Stomach (tissue), 4 donors: ENCODE measurements around the gene PKD1L1.

Experiments used
- EP300 ChIP-seq: sonication (generic); formaldehyde crosslinking; IDR thresholded peaks from one replicate; pipeline ENCODE4 v1.6.1; 2017; ENCODE audit warnings: antibody characterized with exemption
- POLR2A ChIP-seq, 4 donors: fragments of 450-650 bp; IDR thresholded peaks; one replicate each; pipeline ENCODE4 v1.6.1; 2016; ENCODE audit warnings: antibody characterized with exemption in 4 of 4, control low read depth in 2 of 4, mild to moderate bottlenecking in 1 of 4, moderate library complexity in 1 of 4
- POLR2AphosphoS5 ChIP-seq, 3 donors: sonication (generic); formaldehyde crosslinking; IDR thresholded peaks; one replicate each; pipeline ENCODE4 v1.6.1; 2016; ENCODE audit warnings: antibody characterized with exemption in 3 of 3
- TF ChIP-seq, protein P1 (sequence below), 7 experiments: fragments of 450-650 bp in 4 of 7; fragments of 200-600 bp in 3 of 7; sonication (generic) in 3 of 7; IDR thresholded peaks; one replicate each; pipeline ENCODE4 v1.5.1; 2016 to 2019; ENCODE audit warnings: antibody characterized with exemption in 7 of 7, control low read depth in 2 of 7, mild to moderate bottlenecking in 1 of 7

DNA sequence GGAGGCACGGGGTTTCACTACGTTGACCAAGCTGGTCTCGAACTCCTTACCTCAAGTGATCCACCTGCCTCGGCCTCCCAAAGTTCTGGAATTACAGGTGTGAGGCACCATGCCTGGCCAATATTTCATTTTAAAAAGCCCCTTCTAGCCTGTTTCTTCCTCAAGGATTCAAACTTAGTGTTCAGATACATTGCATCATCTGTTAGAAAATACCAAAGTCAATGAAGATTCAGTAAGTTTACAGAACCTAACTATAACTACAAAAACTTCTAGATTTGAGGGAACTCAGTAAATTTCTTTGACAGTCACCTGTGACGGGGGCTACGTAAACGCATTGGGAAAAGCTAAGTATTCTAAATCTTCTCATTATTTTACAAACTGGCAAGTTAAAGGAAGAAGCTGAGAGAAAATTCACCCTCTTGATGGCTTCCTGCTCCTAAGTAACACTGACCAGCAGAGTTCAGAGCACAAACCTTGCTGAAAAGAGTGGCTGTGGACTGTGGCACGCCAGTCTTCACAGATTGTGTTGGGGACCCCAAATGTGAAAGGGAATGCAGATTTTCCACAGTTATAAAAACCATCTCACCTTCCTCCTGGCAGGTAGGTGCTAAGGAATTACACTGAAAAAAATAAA is 162.2 kb downstream of the PKD1L1 start:
- TF ChIP-seq, protein P1, sequence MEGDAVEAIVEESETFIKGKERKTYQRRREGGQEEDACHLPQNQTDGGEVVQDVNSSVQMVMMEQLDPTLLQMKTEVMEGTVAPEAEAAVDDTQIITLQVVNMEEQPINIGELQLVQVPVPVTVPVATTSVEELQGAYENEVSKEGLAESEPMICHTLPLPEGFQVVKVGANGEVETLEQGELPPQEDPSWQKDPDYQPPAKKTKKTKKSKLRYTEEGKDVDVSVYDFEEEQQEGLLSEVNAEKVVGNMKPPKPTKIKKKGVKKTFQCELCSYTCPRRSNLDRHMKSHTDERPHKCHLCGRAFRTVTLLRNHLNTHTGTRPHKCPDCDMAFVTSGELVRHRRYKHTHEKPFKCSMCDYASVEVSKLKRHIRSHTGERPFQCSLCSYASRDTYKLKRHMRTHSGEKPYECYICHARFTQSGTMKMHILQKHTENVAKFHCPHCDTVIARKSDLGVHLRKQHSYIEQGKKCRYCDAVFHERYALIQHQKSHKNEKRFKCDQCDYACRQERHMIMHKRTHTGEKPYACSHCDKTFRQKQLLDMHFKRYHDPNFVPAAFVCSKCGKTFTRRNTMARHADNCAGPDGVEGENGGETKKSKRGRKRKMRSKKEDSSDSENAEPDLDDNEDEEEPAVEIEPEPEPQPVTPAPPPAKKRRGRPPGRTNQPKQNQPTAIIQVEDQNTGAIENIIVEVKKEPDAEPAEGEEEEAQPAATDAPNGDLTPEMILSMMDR (IDR thresholded peaks at IDR 0.05), result no peak
- TF ChIP-seq POLR2A (IDR thresholded peaks at IDR 0.05) (no peak), EP300 (no peak), POLR2AphosphoS5 (IDR thresholded peaks at IDR 0.05) (no peak)
